EH (cell line): ENCODE measurements around the gene SERF2.

ENCODE experiments used
- DNase-seq: peaks from one replicate; pipeline ENCODE4 v3.0.0-alpha.2; 2015; ENCODE audit warnings: low read depth

Gene SERF2

DNA sequence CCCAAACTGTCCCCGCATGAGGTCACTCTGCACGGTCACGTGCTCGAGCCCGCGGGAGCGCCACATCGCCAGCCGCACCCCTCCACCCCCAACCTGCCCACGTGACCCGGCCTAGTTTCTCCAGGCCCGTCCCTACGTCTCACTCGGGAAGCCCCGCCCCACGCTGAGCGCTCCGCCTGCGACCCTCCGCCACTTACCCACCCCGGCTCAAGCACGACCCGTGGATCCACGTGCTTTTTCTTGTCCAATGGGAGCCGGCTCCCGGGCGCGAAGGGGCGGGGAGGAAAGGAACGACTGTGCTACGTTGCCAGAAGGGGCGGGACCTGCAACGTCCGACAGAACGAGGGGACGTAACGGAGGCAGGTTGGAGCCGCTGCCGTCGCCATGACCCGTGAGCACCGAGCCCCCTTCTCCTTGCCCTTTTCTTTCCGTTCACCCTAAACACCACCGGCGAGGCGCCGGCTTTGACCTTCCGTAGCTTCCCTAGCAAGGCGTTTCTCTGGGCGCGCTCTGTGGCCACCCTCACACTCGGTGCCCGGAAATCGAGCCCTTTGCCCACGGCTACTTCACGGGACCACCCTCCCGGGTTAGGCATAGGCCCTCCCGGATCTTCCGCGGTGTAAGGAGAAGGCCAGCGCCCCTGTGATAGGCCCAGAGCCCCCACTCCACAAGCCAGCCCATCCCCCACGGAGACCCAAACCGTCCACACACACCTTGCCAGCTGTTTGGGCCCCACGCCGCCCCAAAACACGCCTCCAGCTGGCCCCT is at the start of gene SERF2:
Gene SERF2 (plus strand): TSS at position 328 of the 768 bp plus-strand sequence. CDS start 57 bp downstream, at position 385.
- peak; percentile 100 for DNase-seq

DNA sequence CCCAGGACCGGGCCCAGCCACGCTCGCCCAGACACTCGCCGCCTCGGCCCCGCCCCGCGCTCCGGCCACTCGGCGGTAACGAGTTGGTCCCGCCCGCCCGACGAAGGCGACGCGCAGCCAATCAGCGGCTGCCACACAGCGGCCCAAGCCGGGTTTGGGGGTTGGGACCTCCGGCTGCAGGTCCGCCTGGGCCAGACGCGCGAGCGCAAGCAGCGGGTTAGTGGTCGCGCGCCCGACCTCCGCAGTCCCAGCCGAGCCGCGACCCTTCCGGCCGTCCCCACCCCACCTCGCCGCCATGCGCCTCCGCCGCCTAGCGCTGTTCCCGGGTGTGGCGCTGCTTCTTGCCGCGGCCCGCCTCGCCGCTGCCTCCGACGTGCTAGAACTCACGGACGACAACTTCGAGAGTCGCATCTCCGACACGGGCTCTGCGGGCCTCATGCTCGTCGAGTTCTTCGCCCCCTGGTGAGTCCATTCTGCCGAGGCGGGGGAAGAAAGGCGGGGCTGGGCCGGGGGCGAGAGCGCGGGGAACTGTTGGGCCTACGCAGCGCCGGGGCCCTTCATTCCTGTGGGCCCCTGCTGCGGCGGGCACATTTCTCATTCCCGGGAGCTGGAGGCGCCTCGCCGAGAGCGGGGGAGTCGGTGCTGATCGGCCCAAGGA is 45.7 kb upstream of the SERF2 start, which contains the start of gene PDIA3:
Gene PDIA3 (plus strand): TSS at position 194 of the 658 bp plus-strand sequence. CDS start 102 bp downstream, at position 296.
- peak; percentile 91 for DNase-seq

DNA sequence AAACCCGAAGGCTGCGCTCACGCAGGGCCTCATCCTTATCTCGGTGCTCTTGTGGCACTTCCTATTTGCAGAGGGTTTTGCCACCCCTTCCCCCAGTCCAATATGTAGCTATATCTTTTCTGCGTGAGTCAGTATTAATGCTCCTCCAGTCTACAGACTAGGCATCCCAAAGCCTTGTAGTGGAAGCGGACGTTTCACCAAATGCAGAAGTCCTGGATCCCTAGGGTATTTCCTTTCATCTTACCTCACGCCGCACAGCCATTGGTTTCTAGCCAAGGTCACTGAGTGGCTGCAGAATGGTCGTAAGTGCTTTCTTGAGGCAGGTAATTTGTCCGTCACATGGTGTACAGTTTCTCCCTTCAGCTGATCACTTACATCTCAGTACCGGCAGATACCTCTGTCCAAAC is 45.2 kb upstream of the SERF2 start:
- peak; percentile 68 for DNase-seq

DNA sequence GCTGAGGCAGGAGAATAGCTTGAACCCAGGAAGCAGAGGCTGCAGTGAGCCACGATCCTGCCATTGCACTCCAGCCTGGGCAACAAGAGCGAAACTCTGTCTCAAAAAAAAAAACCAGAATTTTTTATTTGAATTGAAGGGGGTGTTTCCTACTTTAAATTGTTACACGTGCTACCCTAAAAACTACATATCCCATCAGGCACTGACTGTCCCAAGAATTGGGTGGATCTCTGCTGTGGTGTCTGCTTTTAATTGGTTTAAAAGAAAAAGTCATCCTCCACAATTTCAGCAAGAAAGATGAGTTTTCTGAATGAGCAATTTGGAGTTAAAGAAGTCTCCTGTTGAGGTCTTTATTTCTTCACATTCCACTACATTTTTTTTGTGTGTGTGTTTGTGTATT is 43.7 kb upstream of the SERF2 start:
- peak; percentile 48 for DNase-seq

DNA sequence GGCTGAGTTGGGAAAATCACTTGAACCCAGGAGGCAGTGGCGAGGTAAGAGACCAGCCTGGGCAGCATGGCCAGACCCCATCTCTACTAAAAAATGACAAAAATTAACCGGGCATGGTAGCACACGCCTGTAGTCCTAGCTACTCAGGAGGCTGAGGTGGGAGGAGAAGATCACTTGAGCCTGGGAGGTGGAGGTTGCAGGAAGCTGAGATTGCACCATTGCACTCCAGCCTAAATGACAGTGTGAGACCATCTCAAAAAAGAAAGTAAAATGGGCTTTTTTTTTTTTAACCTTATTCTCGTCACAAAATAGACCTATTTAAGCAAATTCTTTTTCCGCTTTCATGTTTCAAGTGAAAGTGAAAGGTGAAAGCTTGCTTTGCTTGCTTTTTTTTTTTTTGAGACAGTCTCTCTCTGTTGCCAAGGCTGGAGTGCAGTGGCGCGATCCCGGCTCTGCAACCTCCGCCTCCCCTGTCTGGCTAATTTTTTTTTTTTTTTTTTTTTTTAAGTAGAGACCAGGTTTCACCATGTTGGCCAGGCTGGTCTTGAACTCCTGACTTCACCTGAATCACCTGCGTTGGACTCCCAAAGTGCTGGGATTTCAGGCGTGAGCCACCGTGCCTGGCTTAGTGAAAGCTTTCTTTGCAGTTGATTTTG is 42.3 kb upstream of the SERF2 start:
- no peak for DNase-seq

DNA sequence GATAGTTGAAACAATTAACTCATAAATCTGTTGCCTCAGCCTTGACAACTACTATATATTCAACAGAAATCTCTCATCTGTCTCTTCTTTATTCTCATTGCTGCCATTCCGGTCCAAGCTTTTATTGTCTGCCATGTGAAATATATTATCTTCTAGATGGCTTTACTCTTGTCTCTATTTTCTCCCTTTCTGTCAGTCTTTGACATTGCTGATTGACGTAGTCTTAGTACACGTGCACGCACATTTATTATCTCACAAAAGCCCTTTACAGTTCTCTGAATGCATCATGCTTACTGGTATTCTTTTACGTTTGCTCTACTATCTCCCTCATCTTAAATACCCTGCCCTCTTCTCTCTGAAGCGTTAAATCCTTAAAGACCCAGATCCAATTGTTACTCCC is 40.2 kb upstream of the SERF2 start:
- no peak for DNase-seq

DNA sequence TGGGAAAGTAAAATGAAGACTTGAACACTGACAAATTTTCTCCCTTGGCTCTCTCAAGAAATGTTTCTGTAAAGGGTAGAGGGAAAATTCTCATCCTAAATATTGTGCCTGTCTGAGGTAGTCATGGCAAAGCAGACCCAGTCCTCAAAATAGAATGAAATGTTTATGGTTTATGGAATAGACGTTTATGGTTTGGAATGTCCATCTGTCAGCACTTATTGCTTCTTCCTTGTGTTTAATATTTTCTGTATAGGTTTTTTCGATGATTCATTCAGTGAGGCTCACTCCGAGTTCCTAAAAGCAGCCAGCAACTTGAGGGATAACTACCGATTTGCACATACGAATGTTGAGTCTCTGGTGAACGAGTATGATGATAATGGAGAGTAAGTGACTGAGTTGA is 29.3 kb upstream of the SERF2 start:
- no peak for DNase-seq

DNA sequence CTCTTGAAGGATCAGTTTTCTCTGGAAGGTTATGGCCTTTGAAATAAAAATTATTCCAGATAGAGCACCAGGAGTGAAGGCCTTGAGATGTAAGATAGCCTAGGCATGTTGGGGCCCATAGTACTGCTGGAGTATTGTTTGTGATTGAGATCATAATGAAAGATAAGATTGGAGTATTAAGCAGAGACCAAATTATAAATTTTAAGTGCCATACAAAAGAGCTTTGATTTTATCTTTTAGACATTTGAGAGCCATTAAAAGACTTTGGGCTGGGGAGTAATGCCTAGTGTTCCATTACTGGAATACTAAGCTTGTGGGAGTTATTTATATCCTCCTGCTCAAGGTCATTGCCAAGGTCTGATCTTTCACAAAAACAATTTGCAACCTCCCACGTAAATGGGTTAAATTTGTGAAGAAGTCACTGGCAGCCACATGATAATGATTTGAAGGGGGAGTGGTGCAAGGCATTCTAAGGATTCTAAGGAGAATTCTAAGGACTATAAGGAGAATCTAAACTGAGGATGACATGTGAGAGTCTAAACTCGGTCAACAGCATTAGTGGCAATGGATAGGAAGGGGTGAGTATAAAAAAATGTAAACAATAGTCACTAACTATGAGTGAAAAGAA is 28.2 kb upstream of the SERF2 start:
- peak; percentile 27 for DNase-seq

DNA sequence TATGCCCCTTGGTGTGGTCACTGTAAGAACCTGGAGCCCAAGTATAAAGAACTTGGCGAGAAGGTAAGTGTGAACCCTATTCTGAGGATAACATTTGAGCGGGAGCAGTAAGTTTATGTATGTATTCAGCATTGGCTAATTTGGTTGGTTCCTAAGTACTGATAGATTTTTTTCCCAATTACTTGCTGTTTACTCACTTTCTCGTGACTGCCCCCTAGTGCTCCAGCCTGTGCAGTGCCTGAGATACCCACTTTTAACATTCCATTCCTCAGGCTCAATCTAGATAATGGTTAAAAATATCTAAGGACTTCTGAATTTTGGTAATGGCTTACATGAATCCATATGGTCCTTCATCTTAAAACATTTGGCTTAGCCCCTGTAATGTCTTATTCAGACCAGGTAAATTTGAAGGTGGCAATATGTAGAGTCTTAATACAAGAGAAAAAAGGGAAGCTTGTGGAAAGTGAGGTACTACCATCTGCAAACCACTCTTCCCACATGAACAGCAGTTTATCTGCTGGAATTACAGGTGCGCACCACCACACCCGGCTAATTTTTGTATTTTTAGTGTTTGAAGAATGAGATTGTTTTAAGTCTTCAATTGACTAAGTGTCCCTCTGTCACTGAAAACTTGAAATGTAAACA is 22.4 kb upstream of the SERF2 start:
- peak; percentile 73 for DNase-seq

DNA sequence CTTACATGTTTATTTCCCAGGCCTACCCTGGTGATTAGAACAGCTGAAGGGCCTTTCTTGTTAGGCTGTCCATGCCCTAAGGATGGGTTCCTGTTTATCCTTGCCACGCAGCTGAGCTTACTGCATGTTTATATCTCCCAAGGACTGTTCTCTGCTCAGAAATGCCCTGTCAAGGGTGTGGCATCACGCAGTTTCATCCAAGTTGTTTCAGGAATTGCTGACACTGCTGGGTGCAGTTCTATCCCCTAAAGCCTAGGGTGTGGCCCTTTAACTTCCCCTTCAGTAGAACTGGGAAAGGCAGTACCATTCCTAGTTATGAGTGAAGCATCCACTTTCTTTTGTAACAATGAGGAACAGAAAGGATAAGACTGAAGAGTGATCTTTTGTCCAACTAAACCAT is 20.3 kb upstream of the SERF2 start:
- no peak for DNase-seq

DNA sequence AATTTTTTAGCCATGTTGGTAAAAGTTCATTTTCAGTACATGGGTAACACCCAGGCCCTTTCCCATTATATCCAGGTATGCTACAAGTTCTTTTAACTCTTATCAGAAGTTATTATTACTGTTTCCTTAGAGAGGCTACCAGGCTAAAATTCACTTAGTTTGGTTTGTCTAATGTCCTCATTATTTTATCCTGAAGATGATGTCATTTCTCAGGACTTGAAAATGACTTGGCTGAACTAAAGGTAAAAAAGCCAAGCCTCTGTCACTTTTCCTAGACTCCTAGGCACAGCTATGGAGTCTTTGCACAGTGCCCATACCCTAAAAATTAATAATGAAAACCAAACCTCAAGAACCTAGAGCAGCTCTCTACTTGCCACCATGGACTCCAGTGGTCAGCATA is 19.5 kb upstream of the SERF2 start:
- no peak for DNase-seq

DNA sequence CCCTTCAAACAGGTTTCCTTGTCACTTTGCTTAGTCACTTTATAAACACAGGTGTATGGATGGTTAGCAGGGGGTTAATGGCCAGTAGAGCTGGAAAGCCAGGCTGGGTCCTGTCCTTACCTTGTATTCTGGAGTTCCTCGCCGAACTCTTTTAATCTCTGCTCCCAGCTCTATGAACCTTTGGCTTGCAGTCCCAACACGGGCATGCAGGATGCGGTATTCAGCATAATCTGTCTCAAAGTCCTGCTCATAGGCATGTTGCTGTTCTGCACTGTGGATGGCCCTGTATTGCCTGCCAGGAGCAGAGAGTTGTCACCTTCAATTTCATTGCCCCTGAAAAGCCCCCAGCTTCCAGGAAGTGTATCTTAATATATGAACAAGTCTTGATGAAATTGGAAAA is 18.1 kb upstream of the SERF2 start:
- DNase-seq: no peak

DNA sequence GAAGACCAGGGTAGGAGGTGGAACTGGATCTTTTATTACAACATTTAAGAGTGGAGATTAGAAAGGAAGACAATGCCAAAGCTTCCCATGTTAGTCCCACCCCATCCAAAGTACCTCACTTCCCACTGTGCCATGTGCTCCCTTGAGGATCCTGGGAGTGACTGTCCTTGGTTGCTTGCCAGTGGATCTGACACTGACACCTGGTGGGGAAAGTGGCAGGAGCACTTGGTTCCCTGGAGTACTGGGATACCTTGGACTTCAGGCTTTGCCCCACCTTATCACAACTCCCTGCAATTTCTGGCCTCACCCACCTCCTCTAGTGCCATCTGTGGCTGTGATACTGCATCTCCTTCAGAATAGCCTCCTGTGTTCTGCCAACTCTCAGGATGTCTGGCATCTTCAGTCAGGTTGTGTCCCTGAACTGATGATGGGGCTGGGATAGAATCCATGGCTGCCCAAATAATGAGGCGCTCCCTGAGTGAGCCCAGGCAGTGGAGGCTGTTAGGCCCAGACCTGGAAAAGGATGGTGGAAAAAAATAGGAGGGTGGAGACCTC is 16.6 kb upstream of the SERF2 start:
- DNase-seq: peak; percentile 61

DNA sequence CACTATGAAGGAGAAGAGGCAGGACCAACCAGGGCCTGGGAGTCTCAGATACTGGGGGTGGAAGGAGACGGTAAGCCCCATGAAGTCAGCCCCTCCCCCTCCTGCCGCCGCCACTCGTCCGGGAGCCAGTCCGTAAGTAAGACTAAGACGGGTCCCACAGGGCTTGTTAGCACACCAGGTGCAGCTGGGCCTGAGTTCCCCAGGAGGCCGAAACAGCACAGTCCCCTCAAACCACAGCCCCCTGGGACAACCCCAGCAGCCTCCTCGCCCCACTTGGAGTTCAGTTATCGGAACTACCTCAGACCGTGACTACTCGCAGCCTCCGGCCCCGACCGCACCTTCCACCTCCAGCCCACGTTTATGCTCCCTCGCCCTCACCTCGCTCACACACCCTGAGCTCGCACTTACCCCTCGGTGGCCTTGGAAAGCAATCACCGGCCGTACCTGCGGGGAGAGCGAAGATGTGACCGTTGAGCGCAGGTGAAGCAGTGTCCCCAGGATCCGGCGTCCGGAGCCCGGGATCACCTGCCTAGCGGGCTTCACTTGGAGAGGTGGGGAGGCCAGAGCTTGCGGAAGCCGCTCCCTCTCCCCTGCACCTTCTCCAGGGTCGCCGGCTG is 15.9 kb upstream of the SERF2 start:
- no peak for DNase-seq

DNA sequence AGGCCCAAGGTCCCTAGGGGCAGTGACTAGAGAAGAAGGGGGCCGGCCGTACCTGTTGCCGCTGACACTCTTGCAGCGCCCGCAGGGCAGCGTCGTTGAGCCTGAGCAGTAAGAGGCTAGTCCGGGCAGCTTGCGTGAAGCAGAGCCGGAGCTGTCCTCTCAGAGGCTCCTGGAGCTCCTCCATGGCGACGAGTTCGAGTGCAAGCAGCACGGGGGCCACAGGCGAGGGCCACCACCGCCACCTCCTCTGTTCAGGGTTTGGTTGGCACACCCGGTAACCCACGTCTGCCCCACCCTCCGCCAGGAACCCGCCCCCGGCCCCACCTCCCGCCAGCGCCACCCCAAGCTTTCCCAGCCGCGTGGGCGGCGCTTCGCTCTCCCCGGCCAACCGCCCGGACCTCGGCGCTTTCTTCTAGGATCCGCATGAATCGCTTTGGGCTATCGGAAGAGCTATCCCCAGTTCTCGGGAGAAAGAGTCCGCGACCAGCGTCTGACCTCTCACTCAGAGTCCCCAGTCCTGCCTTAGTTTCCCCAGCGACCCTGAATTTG is 15.3 kb upstream of the SERF2 start, which contains the start of gene ELL3:
Gene ELL3 (minus strand): TSS at position 249 of the 549 bp plus-strand sequence. CDS start 65 bp downstream, at position 184.
- DNase-seq: peak; percentile 80

DNA sequence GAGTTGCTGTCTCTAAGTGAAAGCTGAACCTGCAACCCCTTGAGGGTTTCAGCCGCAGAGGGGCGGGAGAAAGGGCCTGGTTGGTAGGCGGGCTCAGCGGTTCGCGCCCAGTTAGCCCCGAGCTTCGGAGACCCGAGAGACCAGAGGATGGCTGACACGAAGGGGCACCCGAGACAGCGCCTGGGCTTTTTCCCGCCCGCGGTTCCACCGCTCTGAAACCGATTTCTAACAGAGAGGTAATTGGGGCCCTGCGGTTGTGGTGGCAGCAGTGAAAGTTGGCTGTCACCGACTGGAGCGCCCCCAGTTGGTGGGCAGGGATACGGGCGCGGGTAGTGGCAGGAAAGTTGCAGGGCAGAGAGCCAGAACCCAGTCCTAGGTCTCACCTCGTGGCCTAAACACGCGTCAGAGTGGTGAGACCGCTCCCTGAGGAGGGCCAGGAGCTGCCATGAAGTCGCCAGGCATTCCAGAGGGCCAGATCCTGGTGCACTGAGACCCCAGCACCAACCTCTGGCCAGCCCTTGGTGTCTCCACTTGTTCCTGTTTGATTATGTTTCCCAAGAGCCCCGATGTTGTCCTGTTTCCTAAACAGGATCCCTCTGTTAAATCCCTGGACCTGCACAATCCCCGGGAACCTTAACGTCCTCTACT is 14.7 kb upstream of the SERF2 start:
- peak; percentile 81 for DNase-seq

DNA sequence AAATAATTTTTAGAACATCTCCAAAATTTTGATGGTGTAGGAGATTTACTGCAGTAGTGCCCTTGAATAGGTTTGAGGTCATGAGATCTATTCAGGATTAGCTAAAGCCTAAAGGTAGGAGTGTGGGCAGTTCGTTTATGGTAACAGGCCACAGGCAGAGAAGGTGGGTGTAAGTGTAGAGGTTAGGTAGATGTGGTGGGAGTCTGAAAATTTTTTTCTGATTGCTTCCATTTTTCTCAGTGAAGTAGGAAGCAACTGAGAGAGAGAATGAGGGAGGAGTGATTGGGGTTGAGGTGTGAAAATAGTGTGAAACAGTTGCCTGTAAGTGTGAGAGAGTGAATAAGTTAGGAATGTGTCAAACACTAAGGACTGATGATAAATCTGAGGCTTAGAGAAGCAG is 13.1 kb upstream of the SERF2 start:
- DNase-seq: no peak

DNA sequence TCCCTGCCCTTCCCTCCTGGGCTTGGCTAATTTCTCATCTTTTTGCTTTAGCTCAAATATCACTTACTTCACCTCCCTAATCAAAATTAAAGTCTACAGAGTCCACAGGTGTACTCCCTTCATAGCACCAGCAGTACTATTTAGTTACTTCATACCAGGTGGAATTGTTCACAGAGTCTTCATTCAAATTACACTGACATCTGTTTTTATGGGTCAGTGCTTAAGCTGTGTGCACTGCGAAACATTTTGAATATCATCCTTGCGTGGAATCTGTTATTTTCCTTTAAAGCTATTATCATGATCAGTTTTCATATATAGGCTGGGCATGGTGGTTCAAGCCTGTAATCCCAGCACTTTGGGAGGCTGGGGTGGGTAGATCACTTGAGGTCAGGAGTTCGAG is 2.7 kb upstream of the SERF2 start:
- no peak for DNase-seq

DNA sequence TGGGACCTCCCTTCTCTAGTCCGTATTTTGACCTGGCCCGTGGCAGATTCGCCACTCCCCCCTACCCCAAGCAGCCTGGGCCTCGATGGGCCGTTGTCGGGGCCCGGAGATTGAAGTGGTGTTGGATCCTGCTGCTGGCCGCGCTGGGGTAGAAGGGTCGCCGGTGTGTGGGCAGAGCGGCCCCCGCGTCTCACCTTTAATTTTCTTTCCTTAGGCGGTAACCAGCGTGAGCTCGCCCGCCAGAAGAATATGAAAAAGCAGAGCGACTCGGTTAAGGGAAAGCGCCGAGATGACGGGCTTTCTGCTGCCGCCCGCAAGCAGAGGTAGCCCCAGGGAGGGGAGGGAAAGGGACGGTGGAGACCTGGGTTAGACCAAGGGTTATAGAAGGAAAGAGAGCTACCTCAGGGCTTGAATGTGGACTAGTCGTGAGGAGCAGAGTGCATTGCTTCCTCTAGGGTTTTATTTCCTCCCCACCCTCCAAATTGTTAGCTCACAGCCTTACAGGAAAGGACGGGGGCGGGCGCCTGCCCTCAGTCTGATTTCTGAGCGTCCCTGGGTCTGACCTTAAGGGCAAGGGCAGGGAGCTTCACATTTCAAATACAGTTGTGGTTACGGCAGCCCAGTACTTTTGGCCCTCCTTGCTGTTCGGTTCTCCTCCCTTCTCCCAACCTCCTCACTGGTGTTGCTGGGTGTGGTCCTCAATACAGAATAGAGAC is 799 bp downstream of the SERF2 start:
- peak; percentile 67 for DNase-seq

DNA sequence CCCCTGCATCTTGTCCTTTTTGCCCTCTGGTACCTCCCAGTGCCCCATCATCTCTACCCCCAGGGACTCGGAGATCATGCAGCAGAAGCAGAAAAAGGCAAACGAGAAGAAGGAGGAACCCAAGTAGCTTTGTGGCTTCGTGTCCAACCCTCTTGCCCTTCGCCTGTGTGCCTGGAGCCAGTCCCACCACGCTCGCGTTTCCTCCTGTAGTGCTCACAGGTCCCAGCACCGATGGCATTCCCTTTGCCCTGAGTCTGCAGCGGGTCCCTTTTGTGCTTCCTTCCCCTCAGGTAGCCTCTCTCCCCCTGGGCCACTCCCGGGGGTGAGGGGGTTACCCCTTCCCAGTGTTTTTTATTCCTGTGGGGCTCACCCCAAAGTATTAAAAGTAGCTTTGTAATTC is 1.5 kb downstream of the SERF2 start:
- no peak for DNase-seq
